DMS 273 (cell line): ENCODE results near the gene TNS3.
"Not testable (repeated sequence)": the region's sequence is repeated elsewhere in the genome, so short reads cannot be mapped to it uniquely, and the experiment has no call there.

ENCODE experiments used
- DNase-seq: peaks from one replicate; lab custom pipeline; 2025; ENCODE audit not compliant: unreplicated experiment; lab: John Stamatoyannopoulos, UW

The TNS3 gene

DNA sequence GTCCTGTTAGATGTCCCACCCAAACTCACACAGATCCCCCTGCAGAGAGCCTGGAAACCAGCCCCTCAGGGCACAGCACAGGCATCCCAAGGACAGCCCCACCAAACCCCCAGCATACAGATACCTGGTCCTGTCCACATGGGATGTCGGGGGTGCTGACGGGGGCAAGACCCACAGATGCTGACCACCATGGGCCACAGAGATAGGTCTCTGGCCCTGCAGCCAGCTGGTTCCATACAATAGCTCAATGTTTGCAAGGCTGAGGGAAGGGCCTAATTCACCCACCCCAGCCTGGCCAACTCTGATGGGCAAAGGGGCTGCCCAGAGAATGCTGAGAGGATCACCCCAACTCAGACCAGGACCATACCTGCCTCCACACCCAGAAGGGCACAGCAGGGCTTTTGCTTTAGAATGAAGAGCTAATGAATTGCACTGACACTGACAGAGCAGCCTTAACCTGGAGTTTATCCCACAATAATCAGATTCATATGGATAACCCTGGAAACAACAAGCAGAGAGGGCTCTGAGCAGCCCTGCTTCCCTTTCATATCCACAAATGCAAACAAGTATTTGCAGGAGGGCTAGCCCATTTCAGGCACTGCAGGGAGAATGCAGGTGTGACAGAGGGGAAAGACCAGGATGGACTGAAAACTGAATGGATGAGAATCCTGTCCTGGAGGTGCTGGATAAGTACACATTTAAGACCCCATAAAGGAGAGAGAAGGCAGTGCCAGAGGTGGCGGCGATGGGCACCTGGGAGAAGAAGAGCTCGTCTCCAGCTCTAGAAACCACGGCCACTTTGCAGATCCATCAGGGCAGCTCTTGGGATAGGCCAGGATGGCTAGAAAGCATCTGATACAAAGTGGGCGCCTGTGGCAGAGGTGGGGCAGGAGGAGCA is 126.7 kb downstream of the TNS3 start:
- DNase-seq: no peak

DNA sequence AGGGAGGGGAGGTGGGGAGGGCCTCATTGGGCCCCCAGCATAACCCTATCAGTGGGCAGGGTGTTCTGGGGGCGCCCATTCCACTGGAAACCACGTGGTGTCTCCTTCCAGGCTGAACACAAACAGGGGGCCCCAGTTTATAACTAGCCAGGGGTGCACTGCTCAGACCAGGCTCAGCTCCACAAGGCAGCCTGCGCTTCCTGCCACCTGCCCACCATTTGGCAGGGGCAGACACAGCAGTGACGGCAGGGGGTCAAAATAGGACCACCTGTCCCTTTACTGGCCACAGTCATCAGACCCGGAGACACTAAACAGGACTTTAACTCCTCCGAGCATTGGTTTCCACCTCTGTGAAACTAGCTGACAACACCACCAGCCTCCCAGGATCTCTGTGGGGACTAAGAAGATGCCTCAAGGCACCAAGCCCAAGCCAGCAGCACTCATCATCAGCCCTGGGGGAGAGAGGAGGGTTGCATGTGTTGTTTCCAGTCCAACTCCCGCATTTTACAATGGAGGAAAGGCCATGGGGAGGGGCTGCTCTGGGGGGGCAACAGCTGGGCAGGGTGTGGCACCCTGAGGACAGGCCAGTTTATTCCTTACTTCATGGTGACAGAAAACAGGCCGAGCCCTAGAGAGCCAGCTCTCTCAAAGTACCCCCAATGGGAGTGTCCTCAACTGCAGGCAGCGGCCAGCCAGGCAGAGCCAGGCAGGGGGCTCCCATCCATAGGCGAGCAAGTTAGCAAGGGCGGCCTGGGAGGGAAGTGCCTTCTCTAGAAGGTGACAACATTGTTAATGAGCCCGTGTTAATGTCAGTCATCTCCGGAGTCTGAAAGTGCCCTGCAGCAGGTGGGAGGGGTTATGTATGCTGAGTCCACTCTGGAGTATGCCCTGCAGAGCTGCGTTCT is 127.6 kb downstream of the TNS3 start:
- DNase-seq: peak; percentile 27

DNA sequence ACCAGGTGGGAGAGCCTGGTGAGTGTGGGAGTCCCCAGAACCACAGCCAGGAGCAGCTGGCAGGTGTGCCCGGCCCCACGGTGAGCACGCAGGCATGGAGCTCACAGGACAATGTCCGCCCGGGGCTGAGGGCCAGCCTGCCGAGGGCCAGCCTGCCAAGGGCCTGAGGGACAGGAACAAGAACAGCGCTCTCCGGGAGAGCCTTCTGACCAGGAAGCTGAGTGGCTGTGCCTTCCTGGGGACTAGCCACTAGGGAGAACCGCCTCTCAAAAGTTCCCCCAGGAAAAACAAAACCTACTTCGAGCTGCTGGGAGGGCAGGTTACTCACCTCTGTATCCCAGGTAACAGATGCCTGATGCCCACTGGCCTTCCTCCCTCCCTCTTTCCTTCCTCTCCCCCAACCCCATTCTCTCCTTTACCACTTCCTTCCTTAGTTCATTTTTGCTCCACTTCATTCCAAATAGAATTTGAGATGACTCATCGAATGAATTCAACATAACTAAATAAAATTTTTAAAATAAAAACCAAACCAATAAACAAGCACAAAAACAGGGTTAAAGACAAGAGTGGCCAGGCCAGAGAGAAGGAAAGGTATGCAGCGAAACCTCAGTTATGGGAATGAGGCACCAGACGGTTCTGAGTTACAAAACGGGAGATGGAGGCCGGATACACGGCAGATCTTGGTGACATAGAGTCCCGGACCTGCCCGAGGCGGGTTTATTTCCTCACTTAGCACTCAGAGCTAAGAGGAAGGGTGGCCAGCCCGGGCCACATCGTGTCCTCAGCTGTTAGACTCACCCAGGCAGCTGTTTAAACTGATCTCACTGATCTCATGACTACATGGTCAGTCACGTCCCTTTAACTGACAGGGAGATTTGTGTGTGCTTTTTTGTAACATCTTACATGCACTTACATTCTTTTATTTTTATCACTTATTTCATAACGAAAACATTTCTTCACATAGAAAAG is 128.5 kb downstream of the TNS3 start:
- DNase-seq: no peak

DNA sequence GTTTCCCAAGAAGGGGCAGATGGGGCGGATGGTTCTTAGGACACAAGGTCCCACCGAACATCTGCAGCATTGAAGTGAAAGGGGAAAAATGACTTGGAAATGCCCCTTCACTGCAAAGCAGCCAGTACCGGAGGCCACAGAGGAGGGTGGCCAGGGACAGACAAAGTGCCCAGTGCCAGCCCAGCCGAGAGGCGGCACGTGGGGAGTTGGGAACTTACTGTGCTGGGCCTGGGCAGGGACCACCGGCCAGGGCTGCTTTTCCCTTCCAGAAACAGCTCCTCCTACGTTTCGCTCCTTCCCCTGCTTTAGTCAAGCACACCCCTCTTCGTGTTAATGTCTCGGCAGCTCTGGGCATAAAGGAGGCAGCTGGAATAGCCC is 129.2 kb downstream of the TNS3 start:
- no peak for DNase-seq

DNA sequence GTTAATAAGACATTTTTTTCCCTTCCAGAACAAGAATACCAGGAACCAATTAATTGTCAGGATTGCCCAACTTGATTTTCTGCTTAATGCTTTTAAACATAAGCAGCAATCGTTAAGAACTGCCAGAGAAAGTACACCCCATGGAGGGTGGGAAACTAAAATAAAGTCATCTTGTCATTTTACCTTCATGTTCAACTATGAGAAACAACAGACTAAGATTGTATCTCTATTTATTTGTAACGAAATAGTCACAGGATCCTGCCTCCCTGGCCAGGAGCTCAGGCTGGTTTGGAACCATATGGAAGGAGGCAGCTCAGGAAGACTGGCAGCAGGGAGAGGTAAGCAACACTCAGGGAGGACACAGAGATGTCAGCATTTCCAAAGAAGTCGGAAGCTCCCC is 129.6 kb downstream of the TNS3 start:
- peak; percentile 28 for DNase-seq

DNA sequence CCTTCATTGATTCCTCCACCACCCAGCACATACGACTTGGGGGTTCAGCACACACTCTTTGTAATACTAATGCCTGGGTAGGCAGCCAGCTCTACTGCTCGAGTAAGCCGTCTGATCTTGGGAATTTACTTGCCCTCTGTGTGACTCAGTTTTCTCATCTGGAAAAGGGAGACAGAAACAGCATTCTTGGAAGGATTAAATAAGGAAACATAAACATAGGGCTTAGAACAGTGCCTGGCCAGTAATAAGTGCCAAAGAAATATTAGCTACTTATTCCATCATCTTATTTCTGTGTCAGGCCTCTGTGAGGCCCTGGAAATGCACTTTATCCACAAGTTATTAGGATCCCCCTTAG is 130.1 kb downstream of the TNS3 start:
- no peak for DNase-seq

DNA sequence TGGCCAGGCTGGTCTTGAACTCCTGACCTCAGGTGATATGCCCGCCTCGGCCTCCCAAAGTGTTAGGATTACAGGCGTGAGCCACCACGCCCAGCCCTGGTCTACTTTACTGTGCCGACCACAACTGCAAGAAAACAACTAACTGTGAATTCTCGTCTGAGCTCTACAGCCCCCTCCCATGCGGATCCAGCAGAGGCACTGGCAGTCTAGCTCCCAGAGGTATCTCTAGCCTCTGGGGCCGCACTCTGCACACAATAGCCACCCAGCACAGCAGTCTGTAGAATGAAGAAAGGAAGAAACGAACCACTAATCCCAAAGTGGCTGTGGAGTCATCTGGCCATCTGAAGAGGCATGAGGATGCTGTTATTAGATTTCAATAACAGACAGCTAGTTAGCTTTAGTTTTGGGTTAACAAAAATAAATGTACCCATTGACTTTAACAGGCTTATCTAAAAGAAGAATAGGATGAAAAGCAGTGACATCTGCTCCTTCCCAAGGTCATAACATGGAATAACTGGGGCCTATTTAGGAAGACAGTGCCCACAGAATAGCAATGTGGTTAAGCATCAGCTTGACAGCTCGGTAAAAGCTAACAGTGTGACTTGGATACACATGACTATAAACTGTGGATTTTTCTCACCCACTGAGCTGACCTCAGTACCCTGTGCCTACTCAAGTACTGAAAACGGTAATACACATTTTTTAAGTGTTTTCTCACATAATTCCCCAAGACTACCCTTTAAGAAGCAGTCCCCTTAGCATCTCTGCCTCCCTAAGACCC is 131.9 kb downstream of the TNS3 start:
- no peak for DNase-seq

DNA sequence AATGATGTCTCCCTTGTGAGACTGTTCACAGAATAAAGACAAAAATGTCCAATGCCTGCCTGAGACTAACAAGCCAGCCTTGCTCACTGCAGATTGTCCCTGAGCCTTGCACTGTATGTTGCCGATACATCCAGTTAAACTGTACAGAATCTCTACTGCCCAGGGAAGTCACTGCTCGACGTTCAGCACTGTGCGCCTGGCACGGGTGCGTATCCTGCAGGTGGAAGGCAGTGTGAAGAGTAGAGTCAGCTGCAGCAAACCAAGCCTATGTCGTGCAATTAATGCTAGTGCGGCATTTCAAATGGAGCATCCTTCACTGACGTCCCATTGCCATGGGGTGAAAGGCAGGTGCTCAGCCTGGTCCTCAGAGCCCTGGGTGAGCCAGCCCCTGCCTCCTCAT is 132.9 kb downstream of the TNS3 start:
- DNase-seq: no peak

DNA sequence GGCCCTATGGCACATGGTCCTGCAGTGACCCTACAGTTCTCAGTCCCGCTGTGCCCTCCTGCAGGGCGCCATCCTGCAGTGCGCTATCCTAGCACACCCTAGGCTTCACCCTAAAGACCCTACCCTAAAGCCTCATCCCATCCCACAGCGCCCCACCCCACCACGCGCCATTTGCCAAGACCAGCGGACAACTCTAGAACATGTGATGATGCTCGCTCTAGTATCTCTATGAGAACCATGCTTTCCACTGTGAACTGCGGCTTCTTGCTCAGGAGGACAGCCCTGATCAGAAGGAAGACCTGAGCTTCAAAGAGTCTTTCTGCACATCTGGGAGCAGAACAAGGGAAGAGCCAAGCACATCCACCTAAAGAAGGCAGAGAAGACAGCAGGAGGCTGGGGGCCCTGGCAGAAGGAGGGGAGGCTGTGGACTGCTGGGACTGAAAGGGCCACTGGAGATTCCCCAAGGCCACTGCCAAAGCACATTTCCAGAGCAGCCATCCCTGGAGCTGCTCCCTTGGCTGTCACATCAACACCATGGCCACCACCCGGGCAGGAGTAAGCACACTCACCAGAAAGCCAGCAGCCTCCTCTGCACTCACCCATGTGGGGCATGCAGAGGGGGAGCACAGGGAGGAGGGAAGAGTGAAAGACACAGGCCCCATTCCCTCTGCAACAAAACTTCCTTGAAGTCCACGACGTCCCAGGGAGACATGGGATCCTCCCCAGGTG is 134.1 kb downstream of the TNS3 start:
- no peak for DNase-seq

DNA sequence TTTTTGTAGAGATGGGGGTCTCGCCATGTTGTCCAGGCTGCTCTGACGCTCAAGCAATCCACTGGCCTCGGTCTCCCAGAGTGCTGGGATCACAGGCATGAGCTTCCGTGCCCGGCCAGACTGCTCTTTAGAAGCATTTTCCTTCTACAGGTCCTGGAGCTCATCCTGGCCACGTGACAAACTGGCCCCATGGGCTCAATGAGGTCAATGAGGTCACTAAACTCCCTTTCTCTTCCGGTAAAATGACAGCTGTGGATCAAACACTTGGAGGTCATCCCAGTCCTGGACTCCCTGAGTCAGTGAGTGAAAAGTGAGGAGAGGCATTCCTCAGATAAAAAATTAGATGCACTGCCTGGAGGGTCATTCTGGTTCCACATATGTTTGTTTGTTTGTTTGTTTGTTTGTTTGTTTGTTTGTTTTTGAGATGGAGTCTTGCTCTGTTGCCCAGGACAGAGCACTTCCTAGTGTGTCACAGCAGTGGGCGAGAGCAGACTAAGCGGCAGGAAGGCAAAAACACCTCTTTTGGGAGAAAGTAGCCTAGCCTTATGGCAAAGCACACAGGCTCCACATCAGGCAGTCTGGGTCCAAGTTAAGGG is 134.9 kb downstream of the TNS3 start:
- DNase-seq: peak; percentile 17

DNA sequence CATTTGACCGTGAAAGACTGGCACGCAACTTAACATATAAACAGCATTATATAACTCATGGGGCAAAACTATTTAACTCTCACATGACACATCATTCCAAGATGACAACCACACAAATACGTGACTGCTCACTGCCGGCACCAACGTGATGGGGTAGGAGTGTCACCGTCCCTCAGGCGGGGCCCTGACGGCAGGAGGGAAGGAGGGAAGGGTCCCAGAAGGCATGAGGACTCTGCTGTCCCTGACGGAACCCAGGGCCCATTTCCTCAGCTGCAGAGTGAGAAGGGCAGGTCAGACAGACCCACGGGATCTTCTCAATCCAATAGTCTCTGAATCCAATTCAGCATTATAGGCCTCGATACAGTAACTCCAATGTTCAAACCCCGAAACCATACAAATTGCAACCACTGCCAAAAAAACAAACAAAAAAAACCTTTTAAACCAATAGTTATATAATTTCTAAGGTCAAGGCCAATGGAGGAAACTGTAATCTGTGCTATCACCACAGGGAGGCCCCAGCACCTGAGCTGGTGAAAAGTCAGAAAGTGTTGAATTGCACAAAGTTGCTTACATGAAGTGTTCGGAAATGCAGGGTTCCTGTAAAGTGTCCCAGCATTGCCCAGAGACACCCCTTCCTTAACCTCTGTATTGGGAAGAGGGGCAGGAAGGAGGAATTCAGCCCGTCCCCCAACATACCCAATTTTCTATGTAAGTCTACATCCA is 137.4 kb downstream of the TNS3 start:
- peak; percentile 56 for DNase-seq

DNA sequence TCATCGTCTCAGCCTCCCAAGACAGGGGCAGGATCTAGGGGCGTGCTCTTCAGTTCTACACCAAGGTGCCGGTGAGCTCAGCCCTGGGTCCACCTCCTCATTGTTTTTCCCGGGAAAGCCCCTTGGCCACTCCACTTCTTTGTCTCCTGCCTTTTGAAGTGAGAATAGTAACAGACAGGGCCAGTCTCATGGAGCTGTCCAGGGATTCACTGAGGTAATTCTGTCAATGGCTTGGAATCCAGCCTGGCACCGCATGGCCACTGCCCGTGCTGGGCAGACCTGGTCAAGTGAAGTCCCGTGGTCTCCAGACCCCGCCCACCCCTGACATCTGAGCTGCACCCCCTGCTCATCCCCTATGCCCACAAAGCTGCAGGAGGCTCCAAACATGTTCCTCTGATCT is 138.9 kb downstream of the TNS3 start:
- no peak for DNase-seq

DNA sequence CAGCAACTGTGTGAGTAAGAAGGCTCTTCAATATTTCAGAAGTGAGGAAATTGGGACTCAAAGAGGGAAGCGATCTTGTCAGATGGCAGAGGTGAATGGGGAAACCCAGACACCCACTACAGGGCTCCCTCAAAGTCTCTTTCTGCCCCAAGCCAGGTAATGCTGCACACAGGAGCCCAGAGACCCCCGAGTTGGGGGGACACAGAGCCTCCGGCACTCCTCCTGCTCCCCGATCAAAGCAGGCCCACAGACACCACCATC is 139.4 kb downstream of the TNS3 start:
- no peak for DNase-seq

DNA sequence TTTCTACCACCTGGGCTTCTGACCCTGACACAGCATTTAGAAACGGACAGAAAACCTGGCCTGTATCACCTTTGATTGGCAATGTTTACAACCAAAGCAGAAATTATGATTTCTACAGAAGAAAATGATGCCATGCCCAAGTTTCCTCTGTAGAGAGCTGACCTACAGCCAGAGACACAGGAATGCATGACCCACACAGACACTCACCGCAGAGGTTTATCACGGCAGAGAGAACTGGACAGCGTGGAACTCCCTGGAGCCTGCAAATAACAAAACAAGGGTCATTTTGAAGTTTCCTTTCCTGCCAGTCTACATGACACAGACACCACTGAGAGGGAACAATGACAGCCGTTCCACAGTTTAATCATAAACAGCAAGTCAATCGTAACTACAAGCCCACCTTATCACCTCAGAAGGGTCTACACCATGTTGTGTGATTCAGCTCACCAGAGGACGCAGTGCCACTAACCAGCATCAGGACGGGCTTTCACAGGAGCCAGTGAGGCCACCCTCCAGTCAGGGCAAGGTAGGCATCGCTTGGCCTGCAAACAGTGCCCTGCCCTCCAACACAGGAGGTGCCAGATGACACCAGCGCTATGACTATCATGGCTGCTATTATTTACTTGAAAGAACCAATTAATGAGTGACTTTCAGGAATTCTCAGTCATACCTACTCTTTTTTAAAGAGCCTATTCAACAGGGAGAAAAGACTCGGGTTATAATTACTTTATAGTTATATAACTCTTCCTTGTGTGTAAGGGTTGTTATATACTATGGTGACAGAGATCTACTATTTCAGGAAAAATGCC is 139.9 kb downstream of the TNS3 start:
- no peak for DNase-seq

DNA sequence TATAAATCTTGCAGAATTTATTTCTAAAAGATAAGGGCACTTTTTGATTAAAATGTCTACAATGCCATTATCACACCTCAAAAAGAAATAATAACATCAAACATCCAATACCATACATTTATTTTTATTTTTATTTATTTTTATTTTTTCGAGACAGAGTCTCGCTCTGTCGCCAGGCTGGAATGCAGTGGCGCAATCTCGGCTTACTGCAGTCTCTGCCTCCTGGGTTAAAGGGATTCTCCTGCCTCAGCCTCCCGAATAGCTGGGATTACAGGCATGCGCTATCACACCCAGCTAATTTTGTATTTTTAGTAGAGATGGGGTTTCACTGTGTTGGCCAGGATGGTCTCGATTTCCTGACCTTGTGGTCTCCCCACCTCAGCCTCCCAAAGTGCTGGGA is 140.9 kb downstream of the TNS3 start:
- not testable (repeated sequence) for DNase-seq

DNA sequence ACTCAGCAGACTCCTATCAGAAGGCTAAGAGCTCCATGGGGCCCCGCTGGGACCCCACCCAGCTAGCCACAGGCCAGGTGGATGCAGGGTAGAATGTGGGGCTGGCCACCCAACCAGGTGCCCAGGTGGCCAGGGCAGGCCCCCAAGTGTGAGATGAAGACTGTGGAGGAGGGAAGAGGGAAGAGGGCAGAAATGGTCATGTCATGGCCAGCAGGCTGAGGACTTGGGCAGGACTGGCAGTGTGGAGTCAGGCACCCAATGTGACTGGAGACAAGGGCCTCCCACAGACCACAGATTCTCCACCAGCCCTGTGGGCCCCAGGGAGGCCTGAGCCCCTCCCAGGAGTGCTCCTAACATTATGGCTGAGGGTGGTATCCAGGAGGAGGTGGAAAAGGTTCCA is 141.6 kb downstream of the TNS3 start:
- DNase-seq: no peak

DNA sequence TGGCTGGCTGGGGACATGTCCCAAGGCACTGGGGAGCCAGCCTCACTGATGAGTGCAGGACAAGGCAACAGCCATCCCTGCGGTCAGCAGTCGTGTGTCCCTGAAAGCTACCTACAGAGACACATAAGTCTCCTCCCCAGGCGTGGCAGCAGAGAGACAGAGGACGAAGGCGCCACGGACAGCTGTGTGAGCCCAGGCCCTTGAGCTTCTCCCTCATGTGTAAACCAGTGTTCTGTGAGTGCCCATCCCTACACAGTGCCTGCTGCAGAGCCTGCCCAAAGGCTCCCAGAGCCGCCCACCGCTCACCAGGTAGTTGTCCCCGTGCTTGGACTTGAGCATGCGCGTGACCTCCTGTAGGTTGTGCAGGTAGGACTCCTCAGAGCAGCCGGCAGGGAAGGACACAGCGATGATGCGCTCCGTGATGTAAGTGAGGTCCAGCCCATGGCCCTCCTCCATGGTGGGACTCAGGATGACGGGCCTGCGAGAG is 142.7 kb downstream of the TNS3 start:
- no peak for DNase-seq
